HG03103 (cell line): ENCODE results near the gene PGM2L1.
"Not testable (repeated sequence)": the region's sequence is repeated elsewhere in the genome, so short reads cannot be mapped to it uniquely, and the experiment has no call there.

Source experiments
- ATAC-seq: cut with Tn5 transposase; IDR thresholded peaks from one replicate; pipeline ENCODE4 v1.9.1; 2021; ENCODE audit warnings: low read depth; ENCODE audit not compliant: unreplicated experiment

The PGM2L1 gene

GRCh38 chr11:74398244-74399159 is at the start of gene PGM2L1:
Gene PGM2L1, minus strand, starts transcription at chr11:74398433. Its CDS starts 272 bp downstream, at chr11:74398161.
- peak; percentile 87 for ATAC-seq

- ATAC-seq = no peak
Observed at GRCh38 chr11:74447720-74448119, 49.5 kb upstream of the PGM2L1 start.

GRCh38 chr11:74446532-74446938 is 48.3 kb upstream of the PGM2L1 start:
- no peak for ATAC-seq

DNA sequence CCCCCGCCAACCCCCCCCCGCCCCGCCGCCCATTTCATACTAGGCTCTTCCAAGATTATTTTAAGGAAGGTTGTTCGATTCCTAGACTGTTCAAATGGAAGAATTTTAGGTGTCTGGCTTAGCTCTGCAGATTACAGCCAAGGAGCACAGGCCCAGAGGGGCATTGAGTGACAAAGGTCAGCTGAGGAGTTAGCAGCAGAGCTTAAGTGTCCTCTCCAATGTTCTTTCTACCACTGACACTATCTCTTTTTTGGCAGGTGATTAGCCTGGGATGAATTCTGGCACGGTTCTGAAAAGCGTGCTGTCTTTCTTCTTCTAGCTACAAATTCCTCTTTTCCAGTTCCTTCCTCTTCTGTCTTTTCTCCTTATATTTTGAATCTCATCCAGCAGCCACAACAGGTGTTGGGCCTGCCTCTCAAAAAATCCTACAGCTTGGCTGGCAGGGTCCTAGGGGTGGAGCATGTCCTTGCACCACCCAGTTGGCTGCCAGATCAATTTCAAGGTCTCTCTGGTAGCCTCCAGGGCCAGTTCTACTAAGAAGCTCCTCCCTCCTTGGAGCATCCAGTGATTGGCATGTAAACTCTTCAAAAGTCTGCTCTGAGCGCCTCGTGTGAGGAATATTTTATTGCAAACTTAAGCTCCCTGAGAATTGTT is 46.1 kb upstream of the PGM2L1 start:
- ATAC-seq = no peak

GRCh38 chr11:74443071-74443864 is 45.0 kb upstream of the PGM2L1 start:
- no peak for ATAC-seq

DNA sequence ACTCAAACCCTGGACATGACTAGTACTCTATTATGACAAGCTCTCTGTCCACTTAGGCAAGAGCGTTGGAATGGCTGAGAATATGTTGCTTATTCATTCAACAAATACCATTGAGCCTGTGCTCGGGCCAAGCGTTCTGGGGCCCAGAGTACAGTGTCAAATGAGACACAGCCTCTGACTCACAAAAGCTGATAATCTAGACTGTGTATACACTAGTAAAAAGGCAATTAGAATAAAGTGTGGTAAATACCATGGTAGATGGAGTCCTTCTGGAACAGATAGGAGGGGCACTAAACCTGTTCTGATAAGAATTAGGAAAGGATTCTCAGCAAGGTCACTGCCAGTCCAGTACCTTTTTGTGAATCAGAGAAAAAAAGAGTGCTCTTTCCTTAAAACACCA is 44.4 kb upstream of the PGM2L1 start:
- ATAC-seq = no peak

DNA sequence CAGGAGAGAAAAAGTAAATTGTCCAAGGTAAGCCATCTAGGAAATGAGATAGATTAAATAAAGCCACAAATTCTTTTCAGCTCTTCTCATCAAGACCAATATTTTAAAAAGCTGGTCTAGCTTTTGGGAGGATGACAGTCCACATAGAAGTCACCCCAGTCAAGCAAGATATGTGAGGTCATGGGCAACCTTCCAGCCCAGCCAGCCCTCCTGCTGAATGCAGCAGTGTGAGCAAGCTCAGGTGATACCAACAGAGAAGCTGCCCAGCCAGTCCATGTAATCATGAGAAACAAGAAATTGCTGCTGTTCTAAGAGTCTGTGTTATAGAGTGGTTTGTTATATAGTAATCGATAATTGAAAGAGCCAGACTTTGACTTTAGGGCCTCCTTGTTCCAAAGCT is 40.4 kb upstream of the PGM2L1 start:
- no peak for ATAC-seq

GRCh38 chr11:74437441-74438042 is 39.3 kb upstream of the PGM2L1 start:
- no peak for ATAC-seq

GRCh38 chr11:74434528-74434927 is 36.3 kb upstream of the PGM2L1 start:
- ATAC-seq = no peak

- ATAC-seq = no peak
Observed at GRCh38 chr11:74429205-74429604, 31.0 kb upstream of the PGM2L1 start.

GRCh38 chr11:74427384-74427886 is 29.2 kb upstream of the PGM2L1 start:
- ATAC-seq = no peak

DNA sequence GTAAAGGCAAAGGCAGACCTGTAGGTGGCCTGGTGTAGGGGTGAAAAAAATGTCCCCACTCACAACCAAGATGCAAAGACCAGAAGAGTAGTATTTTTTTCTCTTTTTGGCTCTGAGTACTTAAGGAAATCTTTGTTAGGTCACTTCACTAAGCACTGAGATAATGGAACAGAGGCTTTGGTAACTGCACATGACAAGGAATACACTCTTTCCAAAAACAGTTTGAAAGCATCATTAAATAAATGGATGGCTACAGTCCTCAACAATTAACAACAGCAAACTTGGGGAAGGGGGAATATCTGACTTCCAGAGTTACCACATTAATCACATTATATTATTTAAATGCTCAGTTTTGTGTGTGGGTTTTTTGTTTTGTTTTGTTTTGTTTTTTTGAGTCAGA is 26.9 kb upstream of the PGM2L1 start:
- ATAC-seq = no peak

GRCh38 chr11:74418509-74418895 is 20.3 kb upstream of the PGM2L1 start:
- no peak for ATAC-seq

GRCh38 chr11:74417860-74418508 is 19.8 kb upstream of the PGM2L1 start:
- no peak for ATAC-seq

- ATAC-seq = no peak
Observed at GRCh38 chr11:74417379-74417804, 19.2 kb upstream of the PGM2L1 start.

DNA sequence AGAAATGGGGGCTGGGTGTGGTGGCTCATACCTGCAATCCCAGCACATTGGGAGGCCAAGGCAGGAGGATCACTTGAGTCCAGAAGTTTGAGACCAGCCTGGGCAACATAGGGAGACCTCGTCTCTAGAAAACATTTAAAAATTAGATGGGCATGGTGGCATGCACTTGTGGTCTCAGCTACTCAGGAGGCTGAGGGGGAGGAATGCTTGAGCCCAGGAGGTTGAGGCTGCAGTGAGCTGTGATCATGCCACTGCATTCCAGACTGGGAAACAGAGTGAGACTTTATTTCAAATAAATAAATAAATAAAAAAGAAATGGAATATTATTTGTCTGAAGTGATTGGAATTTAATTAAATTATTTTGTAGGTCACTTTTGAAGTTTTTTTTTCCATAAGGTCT is 18.7 kb upstream of the PGM2L1 start:
- not testable (repeated sequence) for ATAC-seq

DNA sequence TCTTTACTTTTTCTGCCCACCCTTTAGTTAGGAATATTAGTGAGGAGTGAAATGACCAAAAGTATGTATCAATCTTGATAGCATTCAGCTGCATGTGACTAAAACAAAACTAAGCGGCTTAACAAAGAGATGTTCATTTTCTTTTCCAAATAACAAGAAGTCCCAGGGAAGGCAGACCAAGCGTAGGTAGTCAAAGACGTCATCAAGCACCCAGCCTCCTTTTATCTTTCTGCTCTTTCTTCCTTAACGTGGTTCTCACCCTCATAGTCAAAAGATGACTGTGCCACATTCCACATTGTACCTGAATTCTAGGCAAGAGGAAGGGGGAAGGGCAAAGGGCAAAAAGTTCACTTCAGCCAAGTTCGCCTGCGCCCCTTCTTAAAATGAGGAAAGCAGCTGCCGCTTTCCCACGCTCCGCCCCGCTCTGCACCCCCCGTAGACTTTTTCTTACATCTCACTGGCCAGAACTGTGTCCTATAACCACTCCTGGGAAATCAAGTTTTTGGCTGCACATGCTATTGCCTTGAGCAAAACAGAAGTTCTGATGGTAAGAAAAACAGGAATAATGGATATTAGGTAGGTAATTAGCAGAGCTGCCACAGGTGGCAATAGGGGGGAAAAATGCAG is 14.6 kb upstream of the PGM2L1 start:
- no peak for ATAC-seq

DNA sequence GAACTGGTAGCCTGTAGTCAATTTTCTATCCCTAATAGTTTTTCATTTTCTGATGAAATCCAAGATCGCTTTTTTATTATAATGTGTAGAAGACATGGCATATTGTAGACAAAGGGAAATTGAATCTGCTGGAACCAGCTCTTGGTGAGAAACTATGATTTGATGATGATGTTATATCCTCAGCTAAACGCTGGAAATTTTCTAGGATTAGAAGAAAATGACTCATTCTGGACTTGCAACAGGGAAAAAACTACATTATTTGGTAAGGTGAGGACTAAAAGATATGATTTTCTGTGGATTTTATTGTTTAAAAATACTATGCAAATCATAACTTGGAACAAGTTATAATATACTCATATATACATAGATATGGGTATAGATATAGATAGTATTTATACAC is 14.1 kb upstream of the PGM2L1 start:
- no peak for ATAC-seq

DNA sequence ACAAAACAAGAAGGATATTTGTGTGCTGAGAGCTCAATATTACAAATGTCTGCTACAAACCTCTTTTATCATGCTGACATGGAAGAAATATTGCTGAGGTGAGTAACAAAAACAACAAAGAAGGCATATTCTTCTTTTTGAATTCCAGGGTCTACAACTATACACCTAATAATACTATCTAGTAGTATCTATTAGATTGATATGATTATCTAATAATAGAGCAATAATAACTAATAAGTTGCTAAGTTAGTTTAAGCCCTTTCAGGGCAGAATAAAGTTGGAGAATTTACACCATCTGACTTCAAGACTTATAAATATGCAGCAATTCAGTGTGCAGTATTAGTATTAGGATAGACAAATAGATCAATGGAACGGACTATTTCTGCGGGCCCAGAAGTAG is 11.4 kb upstream of the PGM2L1 start:
- no peak for ATAC-seq
